Limb (tissue), 2 donors: ENCODE data around the gene CRTC3.
"Not testable (repeated sequence)": the region's sequence is repeated elsewhere in the genome, so short reads cannot be mapped to it uniquely, and the experiment has no call there.

Source experiments
- DNase-seq, 2 donors: peaks; one replicate each; pipeline ENCODE4 v3.0.0-alpha.2; 2016; ENCODE audit errors: extremely low spot score in 2 of 2

Gene CRTC3, protein sequence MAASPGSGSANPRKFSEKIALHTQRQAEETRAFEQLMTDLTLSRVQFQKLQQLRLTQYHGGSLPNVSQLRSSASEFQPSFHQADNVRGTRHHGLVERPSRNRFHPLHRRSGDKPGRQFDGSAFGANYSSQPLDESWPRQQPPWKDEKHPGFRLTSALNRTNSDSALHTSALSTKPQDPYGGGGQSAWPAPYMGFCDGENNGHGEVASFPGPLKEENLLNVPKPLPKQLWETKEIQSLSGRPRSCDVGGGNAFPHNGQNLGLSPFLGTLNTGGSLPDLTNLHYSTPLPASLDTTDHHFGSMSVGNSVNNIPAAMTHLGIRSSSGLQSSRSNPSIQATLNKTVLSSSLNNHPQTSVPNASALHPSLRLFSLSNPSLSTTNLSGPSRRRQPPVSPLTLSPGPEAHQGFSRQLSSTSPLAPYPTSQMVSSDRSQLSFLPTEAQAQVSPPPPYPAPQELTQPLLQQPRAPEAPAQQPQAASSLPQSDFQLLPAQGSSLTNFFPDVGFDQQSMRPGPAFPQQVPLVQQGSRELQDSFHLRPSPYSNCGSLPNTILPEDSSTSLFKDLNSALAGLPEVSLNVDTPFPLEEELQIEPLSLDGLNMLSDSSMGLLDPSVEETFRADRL

DNA sequence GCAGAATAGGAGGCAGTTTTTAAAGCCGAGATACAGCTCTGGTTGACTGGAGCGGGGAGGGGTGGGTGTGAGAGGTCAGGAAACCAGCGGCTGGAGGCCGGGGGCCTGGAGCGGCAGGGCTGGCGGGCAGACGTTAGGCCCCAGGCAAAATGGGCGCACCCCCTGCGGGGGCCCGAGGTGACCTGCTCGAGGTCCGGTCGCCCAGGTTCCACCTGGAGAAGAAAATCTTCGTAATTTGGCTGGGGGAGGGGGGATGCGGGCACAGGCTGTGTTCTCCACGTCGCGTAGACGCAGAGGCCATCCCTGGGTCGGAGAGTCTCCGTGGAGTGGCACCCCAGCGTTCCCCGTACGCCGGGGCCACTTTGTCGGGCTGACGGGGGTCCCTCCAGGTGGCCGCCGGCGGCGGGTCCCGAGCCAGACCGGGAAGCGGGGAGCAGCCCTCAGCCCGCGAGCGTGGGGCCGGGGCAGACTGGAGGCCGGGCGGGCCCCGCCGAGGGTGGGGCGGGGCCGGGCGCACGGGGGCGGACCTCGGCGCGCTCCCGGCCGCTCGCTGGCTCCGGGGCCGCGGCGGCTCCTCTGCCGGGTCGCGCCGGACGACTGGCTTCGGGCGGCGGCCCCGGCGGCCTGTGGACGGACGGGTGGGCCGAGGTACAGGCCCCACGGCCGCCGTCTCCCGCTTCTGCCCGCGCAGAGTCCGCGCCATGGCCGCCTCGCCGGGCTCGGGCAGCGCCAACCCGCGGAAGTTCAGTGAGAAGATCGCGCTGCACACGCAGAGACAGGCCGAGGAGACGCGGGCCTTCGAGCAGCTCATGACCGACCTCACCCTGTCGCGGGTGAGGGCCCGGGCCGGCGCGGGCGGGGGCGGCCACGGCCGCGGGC is at the start of gene CRTC3:
Gene CRTC3, plus strand, starts transcription at position 553 of the 879 bp plus-strand sequence. Its CDS starts 149 bp downstream, at position 702.
- peak; percentile 32 to 82 for DNase-seq

DNA sequence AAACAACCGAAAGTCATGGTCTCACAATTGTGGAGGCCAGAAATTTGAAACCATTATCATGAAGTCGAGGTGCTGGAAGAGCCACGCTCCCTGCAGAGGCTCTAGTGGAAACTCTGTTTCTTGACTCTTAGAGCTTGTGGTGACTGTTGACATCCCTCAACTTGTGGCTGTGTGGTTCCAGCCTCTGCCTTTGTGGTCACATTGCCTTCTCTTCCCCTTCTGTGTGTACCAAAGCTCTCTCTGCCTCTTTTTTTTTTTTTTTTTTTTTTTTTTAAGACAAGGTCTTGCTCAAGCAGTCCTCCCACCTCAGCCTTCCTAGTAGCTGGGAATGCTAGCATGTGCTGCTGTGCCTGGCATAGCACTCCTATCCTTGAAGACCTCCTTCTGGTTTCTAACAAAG is 48.7 kb upstream of the CRTC3 start:
- no peak for DNase-seq

GRCh38 chr15:90482124-90483011 is 47.4 kb upstream of the CRTC3 start:
- DNase-seq: peak; percentile 67 to 79

GRCh38 chr15:90483012-90483307 is 46.8 kb upstream of the CRTC3 start:
- DNase-seq: no peak

DNA sequence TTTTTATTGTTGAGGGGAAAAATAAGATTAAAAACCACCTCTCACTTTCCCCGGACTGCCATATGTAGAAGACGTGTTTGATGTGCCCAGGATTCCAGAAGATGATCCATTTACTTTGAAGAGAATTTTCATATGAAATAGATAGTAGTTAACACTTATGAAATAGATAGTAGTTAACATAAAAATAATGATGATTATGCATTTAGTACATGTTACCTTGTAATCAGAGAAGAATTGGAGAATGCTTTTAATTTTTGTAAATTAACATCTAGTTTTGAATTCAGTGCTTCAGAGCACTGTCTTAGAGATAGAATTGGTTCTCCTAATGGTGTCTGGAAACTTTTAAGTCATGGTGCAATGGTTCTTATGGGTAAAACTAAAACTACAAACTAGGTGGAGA is 46.1 kb upstream of the CRTC3 start:
- DNase-seq: no peak

DNA sequence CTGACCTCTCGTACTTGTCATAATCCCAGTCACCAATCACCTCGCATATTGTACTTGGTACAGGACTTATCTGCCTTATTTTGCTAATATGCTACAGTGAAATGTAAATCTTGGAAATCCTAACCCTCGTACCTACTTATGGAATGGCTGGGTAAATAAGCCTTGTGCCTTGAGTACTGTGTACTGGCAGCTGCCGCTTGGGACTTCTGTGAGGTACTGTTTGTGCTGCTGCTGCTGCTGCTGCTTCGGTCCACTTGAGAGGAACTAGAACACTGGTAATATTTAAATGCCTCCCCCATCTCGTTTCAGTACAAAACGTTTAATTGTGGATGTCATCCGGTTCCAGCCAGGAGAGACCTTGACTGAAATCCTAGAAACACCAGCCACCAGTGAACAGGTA is 42.5 kb upstream of the CRTC3 start:
- DNase-seq: no peak

GRCh38 chr15:90489514-90489913 is 40.2 kb upstream of the CRTC3 start:
- no peak for DNase-seq

- no peak for DNase-seq
Measured at GRCh38 chr15:90489944-90490343, 39.8 kb upstream of the CRTC3 start.

DNA sequence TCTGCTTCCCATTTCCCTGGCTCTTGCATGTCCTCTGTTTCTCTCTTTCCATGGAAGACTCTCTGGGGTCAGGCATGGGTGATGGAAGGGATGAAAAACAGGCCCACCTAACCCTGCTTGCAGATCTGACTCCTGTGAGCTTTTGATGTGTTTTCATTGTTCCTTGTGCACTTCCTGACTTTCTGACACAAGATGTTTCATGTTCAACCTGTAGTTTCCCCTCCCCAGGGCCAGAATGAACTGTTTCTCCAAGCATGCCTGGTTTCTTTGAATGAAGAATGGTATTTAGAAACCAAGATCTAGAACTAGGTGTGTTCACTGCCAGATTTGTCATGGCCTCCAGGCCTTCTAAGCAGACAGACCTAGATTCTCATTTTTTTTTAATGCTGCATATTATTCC is 36.1 kb upstream of the CRTC3 start:
- no peak for DNase-seq

DNA sequence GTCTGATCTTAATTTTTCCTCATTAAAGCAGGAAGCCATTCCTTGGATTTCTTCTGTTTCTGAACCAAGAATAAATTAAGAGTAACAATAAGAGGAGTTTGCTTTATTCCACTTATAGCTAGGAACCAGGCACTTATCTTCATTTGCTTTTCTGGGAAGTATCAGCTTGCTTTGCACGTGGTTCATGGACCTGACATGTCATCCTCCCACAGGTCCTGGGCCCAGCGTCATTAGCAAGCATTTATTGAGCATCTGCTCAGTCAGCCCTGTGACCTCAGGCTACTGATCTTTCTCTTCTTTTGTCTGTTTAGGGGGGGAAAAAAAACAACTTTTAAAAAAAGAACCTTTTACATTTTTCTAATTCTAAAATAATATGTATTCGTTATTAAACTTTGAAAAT is 34.7 kb upstream of the CRTC3 start:
- DNase-seq: no peak

GRCh38 chr15:90496791-90497190 is 32.9 kb upstream of the CRTC3 start:
- no peak for DNase-seq

GRCh38 chr15:90497376-90497775 is 32.3 kb upstream of the CRTC3 start:
- no peak for DNase-seq

DNA sequence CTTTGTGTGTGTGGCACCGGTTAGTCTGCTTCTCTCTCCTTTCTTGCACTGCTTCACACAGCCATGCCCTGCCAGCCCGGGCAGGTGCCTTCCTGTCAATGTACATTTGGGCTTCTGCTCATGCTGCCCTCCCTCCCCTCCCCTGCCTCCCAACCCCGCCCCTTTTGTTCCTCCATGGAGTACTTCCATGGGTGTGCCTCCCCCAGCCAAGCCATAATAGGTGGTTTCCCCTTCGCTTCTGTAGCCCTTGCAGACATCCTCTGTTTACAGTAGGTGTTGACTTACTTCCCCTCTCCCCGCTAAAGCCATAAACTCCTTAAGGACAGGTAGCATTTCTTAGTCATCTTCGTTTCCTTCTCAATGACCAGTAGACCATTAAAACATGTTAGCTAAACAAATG is 31.8 kb upstream of the CRTC3 start:
- DNase-seq: no peak

DNA sequence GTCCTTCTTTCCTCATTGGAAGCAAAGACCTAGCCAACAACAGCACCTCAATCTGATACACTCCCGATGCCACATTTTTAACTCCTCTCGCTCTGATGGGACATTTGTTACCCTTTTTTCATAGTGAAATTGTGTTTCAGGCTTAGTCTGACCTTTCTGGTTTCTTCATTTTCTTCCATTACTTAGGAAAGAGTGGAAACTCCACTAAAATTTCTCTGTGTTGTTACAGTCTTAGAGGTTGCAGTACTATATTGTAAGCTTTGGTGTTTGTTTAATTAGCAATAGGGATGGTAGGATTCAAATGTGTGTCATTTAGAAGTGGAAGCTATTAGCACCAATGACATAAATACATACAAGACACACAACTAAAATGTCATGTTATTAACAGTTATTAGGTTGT is 29.6 kb upstream of the CRTC3 start:
- DNase-seq: no peak

DNA sequence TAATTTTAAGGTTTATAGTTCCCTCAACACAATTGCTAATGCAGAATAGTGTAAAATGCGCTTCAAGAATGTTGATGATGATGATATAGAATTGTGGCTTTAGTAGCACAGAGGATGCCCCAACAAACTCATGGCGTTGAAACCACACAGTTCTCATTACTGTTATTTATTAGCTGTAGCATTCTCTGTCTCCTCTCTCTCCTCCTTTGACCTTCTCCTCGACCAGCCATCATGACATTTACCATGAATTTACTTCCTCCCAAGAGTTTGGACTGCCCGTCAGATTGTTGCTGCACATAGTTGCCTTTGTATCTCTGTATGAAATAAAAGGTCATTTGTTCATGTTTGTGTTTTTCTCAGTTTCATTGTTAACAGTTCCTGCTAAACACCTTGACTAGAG is 27.8 kb upstream of the CRTC3 start:
- DNase-seq: no peak

DNA sequence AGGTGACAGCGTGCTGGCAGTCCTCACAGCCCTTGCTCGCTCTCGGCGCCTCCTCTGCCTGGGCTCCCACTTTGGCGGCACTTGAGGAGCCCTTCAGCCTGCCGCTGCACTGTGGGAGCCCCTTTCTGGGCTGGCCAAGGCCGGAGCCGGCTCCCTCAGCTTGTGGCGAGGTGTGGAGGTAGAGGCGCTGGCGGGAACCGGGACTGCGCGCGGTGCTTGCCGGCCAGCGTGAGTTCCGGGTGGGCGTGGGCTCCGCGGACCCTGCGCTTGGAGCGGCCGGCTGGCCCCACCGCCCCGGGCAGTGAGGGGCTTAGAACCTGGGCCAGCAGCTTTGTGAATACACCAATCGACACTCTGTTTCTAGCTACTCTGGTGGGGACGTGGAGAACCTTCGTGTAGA is 18.9 kb upstream of the CRTC3 start:
- not testable (repeated sequence) for DNase-seq

- DNase-seq: not testable (repeated sequence)
Measured at GRCh38 chr15:90511211-90511618, 18.5 kb upstream of the CRTC3 start.

GRCh38 chr15:90512276-90512675 is 17.4 kb upstream of the CRTC3 start:
- no peak for DNase-seq

- DNase-seq: no peak
Measured at GRCh38 chr15:90512981-90513380, 16.7 kb upstream of the CRTC3 start.

- no peak for DNase-seq
Measured at GRCh38 chr15:90513448-90513847, 16.3 kb upstream of the CRTC3 start.

DNA sequence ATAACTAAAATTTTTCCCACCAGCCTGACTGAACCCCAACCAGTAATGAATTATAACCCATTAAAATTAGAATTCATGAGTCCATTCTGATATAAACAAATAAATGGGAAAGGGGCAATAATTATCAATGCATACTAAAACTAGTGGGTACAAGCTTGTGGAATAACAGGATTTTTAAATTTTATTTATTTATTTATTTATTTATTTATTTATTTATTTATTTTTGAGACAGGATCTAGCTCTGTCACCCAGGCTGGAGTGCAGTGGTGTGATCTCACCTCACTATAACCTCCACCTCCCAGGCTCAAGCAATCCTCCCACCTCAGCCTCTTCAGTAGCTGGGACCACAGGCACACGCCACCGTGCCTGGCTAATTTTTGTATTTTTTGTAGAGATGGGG is 15.8 kb upstream of the CRTC3 start:
- DNase-seq: not testable (repeated sequence)
